Stimulated activated CD4-positive, alpha-beta T cell treated with anti-CD3 and anti-CD28 coated beads, Interleukin-4, amount 100 ng/mL, for 4 hours (primary cell): ENCODE results near the gene ZNF318.

Experiments
- DNase-seq, 2 experiments: peaks; one replicate each; pipeline ENCODE4 v3.0.0-alpha.2; 2020

ZNF318 gene

GRCh38 chr6:43297644-43298564, 71.5 kb downstream of the ZNF318 start, which contains the start of gene SLC22A7:
Gene SLC22A7, plus strand, starts transcription at chr6:43298260. Its CDS starts 99 bp downstream, at chr6:43298359.
- DNase-seq = no peak

DNA sequence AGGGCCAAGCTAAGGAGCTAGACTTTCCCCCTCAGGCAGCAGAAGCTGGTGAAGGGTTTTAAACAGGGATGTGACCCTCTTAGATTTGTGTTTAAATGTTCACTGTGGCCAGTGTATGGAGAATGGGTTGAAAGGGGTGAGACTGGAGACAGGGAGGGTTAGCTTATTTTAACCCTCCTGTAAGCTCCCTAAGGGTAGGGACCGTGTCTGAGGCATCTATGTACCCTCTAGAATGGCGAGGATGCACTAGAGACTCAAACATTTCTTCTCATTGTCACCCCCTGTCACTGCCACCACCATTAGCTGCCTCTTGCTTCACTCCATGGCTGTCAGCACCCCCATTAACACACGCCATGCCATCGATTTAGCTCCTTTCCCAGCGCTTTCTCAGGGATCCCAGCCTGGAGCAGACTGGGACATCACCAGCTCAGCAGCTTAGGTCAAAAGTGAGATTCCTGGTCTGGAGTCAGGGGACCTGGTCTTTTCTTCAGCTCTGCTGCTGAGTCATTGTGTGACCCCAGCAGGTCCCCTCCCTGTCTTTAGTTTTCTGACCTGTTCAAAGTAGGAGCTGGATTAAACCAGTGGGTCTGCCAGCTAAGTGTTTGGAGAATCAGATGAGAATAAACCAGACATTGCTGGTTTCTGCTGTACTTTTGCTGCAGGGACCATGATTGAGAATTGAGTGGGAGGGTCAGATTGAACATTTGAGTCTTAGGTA, 72.5 kb downstream of the ZNF318 start:
- no peak for DNase-seq

DNA sequence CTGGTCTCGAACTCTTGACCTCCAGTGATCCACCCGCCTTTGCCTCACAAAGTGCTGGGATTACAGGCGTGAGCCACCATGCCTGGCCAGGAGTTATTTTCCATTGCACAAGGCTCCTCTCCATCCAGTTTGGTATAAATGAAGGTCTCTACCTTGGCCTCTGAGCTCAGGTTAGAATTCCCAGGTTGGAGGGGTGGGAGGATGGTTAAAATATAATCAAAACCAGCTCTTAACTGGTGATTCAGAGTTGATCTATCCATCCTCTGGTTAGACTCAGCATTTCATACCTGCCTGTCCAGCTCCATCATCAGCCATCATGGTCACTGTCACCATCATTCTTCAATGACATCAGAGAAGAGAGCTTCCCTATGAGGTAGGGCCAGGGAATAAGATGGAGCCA, 74.0 kb downstream of the ZNF318 start:
- no peak for DNase-seq

GRCh38 chr6:43294536-43294935, 74.9 kb downstream of the ZNF318 start:
- no peak for DNase-seq

- DNase-seq = no peak
Measured at GRCh38 chr6:43293698-43294097, 75.7 kb downstream of the ZNF318 start.

DNA sequence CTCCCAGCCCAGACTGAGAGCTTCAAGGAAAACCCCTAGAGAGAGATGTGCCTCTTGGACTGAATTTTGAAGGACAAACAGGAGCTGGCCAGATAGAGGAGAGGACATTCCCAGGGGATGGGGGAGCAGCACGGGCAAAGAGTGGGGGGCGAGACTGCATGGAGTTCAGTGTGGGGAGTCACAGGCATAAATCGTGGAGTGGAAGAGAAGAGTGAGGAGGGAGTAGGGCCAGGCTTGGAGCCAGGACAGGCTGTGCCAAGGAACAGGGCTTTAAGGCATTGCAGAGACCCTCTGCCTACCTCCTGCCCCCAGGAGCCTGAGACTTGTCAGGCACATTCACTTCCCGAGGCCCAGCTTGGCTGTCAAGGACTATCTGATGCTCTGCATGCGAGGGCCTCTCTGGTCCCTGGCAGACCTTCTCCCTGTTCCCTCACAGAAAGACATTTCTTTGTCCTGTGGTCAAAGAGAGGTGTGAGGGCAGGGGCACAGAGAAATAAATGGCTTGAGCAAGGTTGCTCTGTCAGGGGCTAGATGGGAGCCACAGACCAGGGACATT, 76.6 kb downstream of the ZNF318 start:
- no peak for DNase-seq

GRCh38 chr6:43292341-43292740, 77.1 kb downstream of the ZNF318 start:
- DNase-seq = no peak

DNA sequence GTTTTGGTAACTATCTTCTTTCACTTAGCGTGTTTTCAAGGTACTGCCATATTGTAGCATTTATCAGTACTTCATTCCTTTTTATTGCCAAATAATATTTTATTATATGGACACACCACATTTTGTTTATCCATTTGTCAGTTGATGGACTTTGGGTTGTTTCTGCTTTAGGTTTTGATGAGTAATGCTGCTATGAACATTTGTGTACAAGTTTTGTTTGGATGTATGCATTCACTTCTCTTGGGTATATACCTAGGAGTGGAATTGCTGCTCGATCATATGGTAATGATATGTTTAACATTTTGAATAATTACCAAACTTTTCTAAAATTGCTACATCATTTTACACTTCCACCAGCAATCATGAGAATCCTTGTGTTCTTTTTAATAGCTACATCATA, 77.7 kb downstream of the ZNF318 start:
- DNase-seq = no peak

- no peak for DNase-seq
Measured at GRCh38 chr6:43290905-43291355, 78.5 kb downstream of the ZNF318 start.

GRCh38 chr6:43290339-43290904, 79.0 kb downstream of the ZNF318 start:
- DNase-seq = no peak

DNA sequence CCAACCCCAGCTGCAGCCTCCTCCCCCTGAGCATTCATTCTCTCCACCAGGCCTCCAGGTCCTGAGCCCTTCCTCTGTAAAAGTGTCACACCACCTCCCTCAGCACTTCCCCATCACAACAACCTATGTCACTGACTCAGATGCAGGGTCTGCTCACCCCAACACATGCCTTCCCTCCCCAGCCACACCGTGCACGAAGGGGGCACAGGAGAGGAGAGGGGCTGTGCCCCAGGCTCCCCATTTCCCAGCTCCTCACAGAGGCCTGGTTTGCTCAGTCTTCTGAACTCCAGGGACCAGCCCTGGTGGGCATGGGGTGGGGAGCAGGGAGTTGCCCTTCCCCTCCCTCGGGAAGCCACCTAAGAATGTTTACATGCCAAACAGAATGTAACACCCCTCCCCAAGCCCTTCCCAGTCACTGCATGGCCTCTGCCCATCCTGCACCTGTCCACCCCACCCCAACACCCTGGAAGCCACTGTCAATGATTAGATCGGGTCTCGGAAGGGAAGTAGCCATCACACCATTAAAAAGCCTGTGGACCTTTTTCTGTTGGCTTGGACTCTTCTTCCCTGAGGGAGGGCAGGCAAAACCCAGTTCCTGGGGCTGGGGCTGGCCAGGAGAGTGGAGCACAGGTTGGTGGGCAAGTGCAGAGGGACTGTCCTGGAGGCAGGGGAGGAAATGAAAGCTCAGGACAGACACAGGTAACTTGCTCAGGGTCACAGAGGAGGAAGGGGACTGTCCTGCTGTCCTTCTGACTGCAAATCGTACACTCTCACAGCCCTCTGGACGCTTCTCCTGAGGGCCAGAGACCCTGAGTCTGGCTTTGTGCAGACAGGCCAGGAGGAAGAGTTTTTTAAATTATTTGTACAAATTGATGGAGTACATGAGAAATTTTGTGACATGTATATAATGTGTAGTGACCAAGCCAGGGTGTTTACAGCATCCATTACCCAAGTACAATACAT, 81.4 kb downstream of the ZNF318 start:
- no peak for DNase-seq

- DNase-seq = no peak
Measured at GRCh38 chr6:43286980-43287716, 82.3 kb downstream of the ZNF318 start.

- no peak for DNase-seq
Measured at GRCh38 chr6:43286456-43286979, 82.9 kb downstream of the ZNF318 start.
